Measurements from ENCODE around the gene TMEM213. TPM values are rescaled to one million over a fixed set of nuclear protein-coding genes. Genes with fewer than 3 reads are reported as not detected.

TMEM213 gene
- total RNA-seq, 1 experiment from 2014 or later: not detected

DNA sequence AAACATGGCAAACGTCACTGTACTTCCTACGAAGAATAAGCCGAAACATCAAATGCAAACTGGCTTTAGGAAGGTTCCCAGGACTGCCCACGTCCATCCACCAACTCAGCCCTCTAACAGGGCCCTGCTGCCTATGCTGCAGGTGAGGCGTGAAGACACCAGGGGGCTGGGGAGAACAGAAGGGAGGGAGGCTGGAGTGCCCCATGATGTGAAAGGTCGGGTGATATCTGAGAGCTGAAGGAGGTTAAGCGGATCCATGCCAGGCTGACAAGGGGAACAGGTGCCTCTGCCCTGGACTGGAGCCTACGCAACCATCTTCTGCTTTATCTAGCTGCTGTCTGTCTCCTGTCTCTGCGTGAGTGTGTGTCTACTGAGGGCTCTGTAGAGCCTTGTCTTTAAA, 40.4 kb downstream of the TMEM213 start:
- no peaks in the 10 kb centered on the region for H3K36me3 ChIP-seq (ENCODE audit: control insufficient read depth, insufficient read depth, low read length)
- ATAC-seq: no peak
- DNase-seq (ENCODE audit: low read depth, low spot score): no peak
- TF ChIP-seq, protein P1, sequence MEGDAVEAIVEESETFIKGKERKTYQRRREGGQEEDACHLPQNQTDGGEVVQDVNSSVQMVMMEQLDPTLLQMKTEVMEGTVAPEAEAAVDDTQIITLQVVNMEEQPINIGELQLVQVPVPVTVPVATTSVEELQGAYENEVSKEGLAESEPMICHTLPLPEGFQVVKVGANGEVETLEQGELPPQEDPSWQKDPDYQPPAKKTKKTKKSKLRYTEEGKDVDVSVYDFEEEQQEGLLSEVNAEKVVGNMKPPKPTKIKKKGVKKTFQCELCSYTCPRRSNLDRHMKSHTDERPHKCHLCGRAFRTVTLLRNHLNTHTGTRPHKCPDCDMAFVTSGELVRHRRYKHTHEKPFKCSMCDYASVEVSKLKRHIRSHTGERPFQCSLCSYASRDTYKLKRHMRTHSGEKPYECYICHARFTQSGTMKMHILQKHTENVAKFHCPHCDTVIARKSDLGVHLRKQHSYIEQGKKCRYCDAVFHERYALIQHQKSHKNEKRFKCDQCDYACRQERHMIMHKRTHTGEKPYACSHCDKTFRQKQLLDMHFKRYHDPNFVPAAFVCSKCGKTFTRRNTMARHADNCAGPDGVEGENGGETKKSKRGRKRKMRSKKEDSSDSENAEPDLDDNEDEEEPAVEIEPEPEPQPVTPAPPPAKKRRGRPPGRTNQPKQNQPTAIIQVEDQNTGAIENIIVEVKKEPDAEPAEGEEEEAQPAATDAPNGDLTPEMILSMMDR (IDR thresholded peaks at IDR 0.05): no peak
- TF ChIP-seq REST (IDR thresholded peaks at IDR 0.05; ENCODE audit: insufficient read depth in 1 of 2, low read depth in 2 of 2, low read length in 1 of 2) (no peak), SIN3A (IDR thresholded peaks at IDR 0.05; ENCODE audit: borderline replicate concordance, insufficient read depth, low read depth, low read length) (no peak)
- intact Hi-C loops (cut with micrococcal nuclease; ENCODE audit: unreplicated experiment): no loop called here
- H3K9me3 ChIP-seq (ENCODE audit: control insufficient read depth, insufficient read depth, low read depth, low read length): no peaks in the 10 kb centered on the region
- no TSS peak for BruUV-seq (replicated peaks)
- H3K4me3 ChIP-seq (ENCODE audit: low read depth in 2 of 2, low read length in 2 of 2): no peak overlapping the region
- no peaks in the 10 kb centered on the region for H3K27me3 ChIP-seq (ENCODE audit: control insufficient read depth, insufficient read depth, low read length)
- ChIA-PET POLR2A (no interaction called here), CTCF (no interaction called here)
- no peak overlapping the region for H3K27ac ChIP-seq (ENCODE audit: low read length)
- in situ Hi-C loops (cut with HindIII; ENCODE audit: low pct_unique_long_range_greater_than_20kb, low sequenced_read_pairs): no loop called here
- H3K4me1 ChIP-seq (ENCODE audit: control insufficient read depth, insufficient read depth, low read length): no peaks in the 10 kb centered on the region

- in situ Hi-C loops (cut with HindIII; ENCODE audit: low pct_unique_long_range_greater_than_20kb, low sequenced_read_pairs): no loop called here
- ChIA-PET POLR2A (no interaction called here), CTCF (no interaction called here)
- no TSS peak for BruUV-seq (replicated peaks)
- Histone ChIP-seq H3K27ac (ENCODE audit: low read length) (no peak overlapping the region), H3K4me1 (ENCODE audit: control insufficient read depth, insufficient read depth, low read length) (no peaks in the 10 kb centered on the region), H3K27me3 (ENCODE audit: control insufficient read depth, insufficient read depth, low read length) (no peaks in the 10 kb centered on the region), H3K36me3 (ENCODE audit: control insufficient read depth, insufficient read depth, low read length) (no peaks in the 10 kb centered on the region), H3K4me3 (ENCODE audit: low read depth in 2 of 2, low read length in 2 of 2) (no peak overlapping the region), H3K9me3 (ENCODE audit: control insufficient read depth, insufficient read depth, low read depth, low read length) (no peaks in the 10 kb centered on the region)
- DNase-seq (ENCODE audit: low read depth, low spot score) (no peak), ATAC-seq (peak; percentile 71; the same call in 1 of the 2 replicates)
- TF ChIP-seq REST (IDR thresholded peaks at IDR 0.05; ENCODE audit: insufficient read depth in 1 of 2, low read depth in 2 of 2, low read length in 1 of 2): no peak
- TF ChIP-seq POLR2AphosphoS5 (IDR thresholded peaks at IDR 0.05; ENCODE audit: low read depth, low read length): no peak
- TF ChIP-seq TCF7L2 (IDR thresholded peaks at IDR 0.05; ENCODE audit: low read depth, low read length): no peak
- no peak for TF ChIP-seq SIN3A (IDR thresholded peaks at IDR 0.05; ENCODE audit: borderline replicate concordance, insufficient read depth, low read depth, low read length)
- TF ChIP-seq, protein P1 (IDR thresholded peaks at IDR 0.05): no peak
- intact Hi-C loops (cut with micrococcal nuclease; ENCODE audit: unreplicated experiment): no loop called here
These were observed 44.3 kb downstream of the TMEM213 start for GRCh38 chr7:138842111-138842510.
